NT2/D1 (cell line): ENCODE measurements around the gene SLC6A16.

Source experiments
- DNase-seq: peaks from one replicate; pipeline ENCODE4 v3.0.0-alpha.2; 2011; ENCODE audit warnings: low read depth, low spot score
- H3K27me3 ChIP-seq: 2 replicates; pipeline ENCODE4 v1.6.0; 2011; ENCODE audit warnings: mild to moderate bottlenecking; ENCODE audit not compliant: insufficient read length, insufficient read depth
- H3K36me3 ChIP-seq: 2 replicates; pipeline ENCODE4 v1.6.1; 2011; ENCODE audit warnings: mild to moderate bottlenecking, low read length, mixed read lengths; ENCODE audit not compliant: insufficient read depth, insufficient read length
- H3K4me1 ChIP-seq: 2 replicates; pipeline ENCODE4 v1.5.1; 2011; ENCODE audit not compliant: insufficient read depth, insufficient read length
- H3K4me3 ChIP-seq: 2 replicates; pipeline ENCODE4 v1.5.1; 2011; ENCODE audit warnings: low read depth; ENCODE audit not compliant: insufficient read length
- H3K9ac ChIP-seq: 2 replicates; pipeline ENCODE4 v1.6.0; 2011; ENCODE audit warnings: low read depth; ENCODE audit not compliant: insufficient read length
- H3K9me3 ChIP-seq: 2 replicates; pipeline ENCODE4 v1.5.1; 2011; ENCODE audit warnings: mild to moderate bottlenecking, low read length; ENCODE audit not compliant: insufficient read depth
- SUZ12 ChIP-seq: IDR thresholded peaks from 2 replicates; pipeline ENCODE4 v1.6.1; 2011; ENCODE audit not compliant: insufficient read length, insufficient read depth; ENCODE audit errors: extremely low read depth
- YY1 ChIP-seq: IDR thresholded peaks from 2 replicates; pipeline ENCODE4 v1.6.1; 2011; ENCODE audit not compliant: insufficient read length, insufficient read depth
- ZNF274 ChIP-seq: IDR thresholded peaks from 2 replicates; pipeline ENCODE4 v1.6.1; 2011; ENCODE audit warnings: mild to moderate bottlenecking, low read depth, low read length

The SLC6A16 gene

GRCh38 chr19:49256691-49257090 is 68.3 kb downstream of the SLC6A16 start:
- no peaks in the 10 kb centered on the region for H3K4me1 ChIP-seq
- no peak for DNase-seq
- H3K4me3 ChIP-seq, result no peak overlapping the region
- H3K27me3 ChIP-seq, result no peaks in the 10 kb centered on the region
- no peaks in the 10 kb centered on the region for H3K36me3 ChIP-seq
- TF ChIP-seq ZNF274 (no peak), YY1 (no peak), SUZ12 (no peak)
- peaks cover 16% of the 10 kb centered on the region for H3K9me3 ChIP-seq
- no peak overlapping the region for H3K9ac ChIP-seq

GRCh38 chr19:49255674-49256073 is 69.3 kb downstream of the SLC6A16 start:
- TF ChIP-seq SUZ12, result no peak
- no peak for TF ChIP-seq YY1
- TF ChIP-seq ZNF274, result no peak
- Histone ChIP-seq H3K9me3 (peaks cover 16% of the 10 kb centered on the region), H3K4me3 (no peak overlapping the region), H3K4me1 (no peaks in the 10 kb centered on the region), H3K27me3 (no peaks in the 10 kb centered on the region), H3K9ac (no peak overlapping the region), H3K36me3 (no peaks in the 10 kb centered on the region)
- no peak for DNase-seq

GRCh38 chr19:49249933-49250332 is 75.1 kb downstream of the SLC6A16 start:
- TF ChIP-seq SUZ12 (no peak), ZNF274 (no peak), YY1 (no peak)
- Histone ChIP-seq H3K9me3 (no peaks in the 10 kb centered on the region), H3K9ac (no peak overlapping the region), H3K4me1 (no peaks in the 10 kb centered on the region), H3K4me3 (no peak overlapping the region), H3K36me3 (no peaks in the 10 kb centered on the region), H3K27me3 (no peaks in the 10 kb centered on the region)
- DNase-seq, result no peak

GRCh38 chr19:49247676-49248075 is 77.3 kb downstream of the SLC6A16 start:
- no peak for TF ChIP-seq SUZ12
- TF ChIP-seq YY1, result no peak
- no peak for TF ChIP-seq ZNF274

GRCh38 chr19:49244256-49244655 is 80.7 kb downstream of the SLC6A16 start:
- Histone ChIP-seq H3K9ac (no peak overlapping the region), H3K27me3 (no peaks in the 10 kb centered on the region), H3K36me3 (peaks cover 3% of the 10 kb centered on the region), H3K4me1 (no peaks in the 10 kb centered on the region), H3K9me3 (no peaks in the 10 kb centered on the region), H3K4me3 (no peak overlapping the region)
- no peak for DNase-seq
- TF ChIP-seq SUZ12 (no peak), YY1 (no peak), ZNF274 (no peak)

More at GRCh38 chr19:49247676-49248075, 77.3 kb downstream of the SLC6A16 start:
- H3K9me3 ChIP-seq, result no peaks in the 10 kb centered on the region
- H3K9ac ChIP-seq, result no peak overlapping the region
- DNase-seq, result no peak
- H3K4me3 ChIP-seq, result no peak overlapping the region
- no peaks in the 10 kb centered on the region for H3K27me3 ChIP-seq
- no peaks in the 10 kb centered on the region for H3K4me1 ChIP-seq
- peaks cover 3% of the 10 kb centered on the region for H3K36me3 ChIP-seq

GRCh38 chr19:49243726-49244125 is 81.3 kb downstream of the SLC6A16 start:
- Histone ChIP-seq H3K9ac (no peak overlapping the region), H3K4me1 (no peaks in the 10 kb centered on the region), H3K27me3 (no peaks in the 10 kb centered on the region), H3K4me3 (no peak overlapping the region), H3K9me3 (no peaks in the 10 kb centered on the region), H3K36me3 (peaks cover 3% of the 10 kb centered on the region)
- TF ChIP-seq YY1 (no peak), ZNF274 (no peak), SUZ12 (no peak)
- DNase-seq, result no peak

GRCh38 chr19:49243129-49243528 is 81.9 kb downstream of the SLC6A16 start:
- Histone ChIP-seq H3K4me1 (no peaks in the 10 kb centered on the region), H3K36me3 (peaks cover 3% of the 10 kb centered on the region), H3K27me3 (no peaks in the 10 kb centered on the region), H3K9ac (no peak overlapping the region), H3K9me3 (no peaks in the 10 kb centered on the region), H3K4me3 (no peak overlapping the region)
- TF ChIP-seq SUZ12 (no peak), ZNF274 (no peak), YY1 (no peak)
- DNase-seq, result no peak
